Measurements from ENCODE around the gene TMEM63C. TPM values are rescaled to one million over a fixed set of nuclear protein-coding genes. Genes with fewer than 3 reads are reported as not detected.

The TMEM63C gene
- total and polyA plus RNA-seq, 11 donors: 0.01 to 4.0 (median 1.7) TPM; not detected in 1

GRCh38 chr14:77243853-77244252 is 62.3 kb downstream of the TMEM63C start:
- ATAC-seq (no peak), DNase-seq (no peak)
- H3K27ac ChIP-seq: no peak overlapping the region
- peaks cover 0 to 3% (median 0%) of the 10 kb centered on the region in 9 donors for H3K27me3 ChIP-seq
- H3K36me3 ChIP-seq: no peaks in the 10 kb centered on the region
- TF ChIP-seq CTCF (IDR thresholded peaks at IDR 0.05): no peak
- no peak for TF ChIP-seq POLR2A (IDR thresholded peaks at IDR 0.05)
- no peak overlapping the region for H3K4me3 ChIP-seq
- intact Hi-C loops (cut with DNase I): no loop called here
- no peaks in the 10 kb centered on the region for H3K4me1 ChIP-seq
- no peaks in the 10 kb centered on the region for H3K9me3 ChIP-seq
- 67 to 78% (median 72%) methylated on average over 4 of the region's 4 CpGs for WGBS, 4 donors

- Histone ChIP-seq H3K27ac (no peak overlapping the region), H3K9me3 (no peaks in the 10 kb centered on the region), H3K4me1 (no peaks in the 10 kb centered on the region), H3K4me3 (no peak overlapping the region), H3K27me3 (peaks cover 0 to 3% (median 0%) of the 10 kb centered on the region in 9 donors), H3K36me3 (no peaks in the 10 kb centered on the region)
- intact Hi-C loops (cut with DNase I): no loop called here
- TF ChIP-seq CTCF (IDR thresholded peaks at IDR 0.05): no peak
- no peak for TF ChIP-seq POLR2A (IDR thresholded peaks at IDR 0.05)
- no peak for ATAC-seq
- no peak for DNase-seq
- 68 to 75% (median 71%) methylated on average over 4 of the region's 4 CpGs for WGBS, 4 donors
Measured at GRCh38 chr14:77245820-77246219, 64.2 kb downstream of the TMEM63C start.

DNA sequence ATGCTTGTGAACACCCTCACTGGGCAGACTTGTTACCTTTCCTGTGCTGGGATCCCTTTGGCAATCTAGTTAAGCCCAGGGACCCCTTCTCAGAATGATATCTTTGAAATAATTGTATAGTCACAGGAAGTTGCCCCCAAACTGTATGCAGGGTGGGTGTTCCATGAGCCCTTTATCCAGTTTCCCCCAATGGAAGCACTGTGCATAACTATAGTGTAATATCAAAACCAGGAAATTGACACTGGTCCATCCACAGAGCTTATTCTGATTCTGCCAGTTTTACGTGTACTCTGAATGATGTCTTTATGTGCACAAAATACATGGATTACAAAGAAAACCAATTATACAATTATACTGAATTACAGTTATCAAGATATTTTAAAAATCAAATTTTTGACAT is 65.2 kb downstream of the TMEM63C start:
- intact Hi-C loops (cut with DNase I): no loop called here

DNA sequence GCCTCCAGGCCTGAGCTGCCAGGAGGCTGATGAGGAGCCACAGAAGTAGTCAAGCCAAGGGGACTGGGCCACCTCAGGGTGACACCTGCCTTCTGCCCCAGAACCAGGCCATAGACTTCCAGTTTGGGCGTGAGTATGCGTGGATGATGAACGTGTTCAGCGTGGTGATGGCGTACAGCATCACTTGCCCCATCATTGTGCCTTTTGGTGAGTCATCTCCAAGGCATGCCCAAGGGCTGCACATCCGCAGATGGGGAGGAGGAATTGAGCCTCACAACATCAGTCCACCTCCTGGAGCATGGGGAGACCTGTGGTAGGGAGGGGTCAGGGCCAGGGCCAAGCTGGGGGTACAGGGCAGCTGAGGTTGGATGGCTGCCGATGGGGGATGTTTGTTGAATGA is 67.1 kb downstream of the TMEM63C start:
- Histone ChIP-seq H3K9me3 (no peaks in the 10 kb centered on the region), H3K27ac (no peak overlapping the region), H3K4me3 (no peak overlapping the region), H3K4me1 (no peaks in the 10 kb centered on the region), H3K36me3 (no peaks in the 10 kb centered on the region), H3K27me3 (peaks cover 0 to 4% (median 0%) of the 10 kb centered on the region in 9 donors)
- TF ChIP-seq CTCF (IDR thresholded peaks at IDR 0.05): no peak
- TF ChIP-seq POLR2A (IDR thresholded peaks at IDR 0.05): no peak
- intact Hi-C loops (cut with DNase I): no loop called here
- DNase-seq (no peak), ATAC-seq (no peak)
- WGBS, 4 donors: 91 to 96% (median 92%) methylated on average over 7 of the region's 7 CpGs

More for the DNA sequence above, 65.2 kb downstream of the TMEM63C start:
- no peaks in the 10 kb centered on the region for H3K36me3 ChIP-seq
- WGBS, 4 donors: 84 to 91% (median 86%) methylated on average over 1 of the region's 1 CpG
- no peaks in the 10 kb centered on the region for H3K4me1 ChIP-seq
- TF ChIP-seq CTCF (IDR thresholded peaks at IDR 0.05): no peak
- no peak for TF ChIP-seq POLR2A (IDR thresholded peaks at IDR 0.05)
- H3K27ac ChIP-seq: no peak overlapping the region
- no peak for ATAC-seq
- H3K27me3 ChIP-seq: peaks cover 0 to 3% (median 0%) of the 10 kb centered on the region in 9 donors
- no peak overlapping the region for H3K4me3 ChIP-seq
- DNase-seq: no peak
- no peaks in the 10 kb centered on the region for H3K9me3 ChIP-seq
